Choroid plexus epithelial cell (primary cell): Measurements from ENCODE around the gene RSU1.

Experiments used
- DNase-seq: peaks from one replicate; pipeline ENCODE4 v3.0.0-alpha.2; 2010; ENCODE audit warnings: low read depth
- H3K4me3 ChIP-seq: 2 replicates; pipeline ENCODE4 v1.5.1; 2011; ENCODE audit warnings: low read depth, mild to moderate bottlenecking, control low read depth, low read length, moderate library complexity
- TF ChIP-seq, protein P1 (sequence below): conservative IDR thresholded peaks from 2 replicates; pipeline ENCODE4 v1.5.1; 2011; ENCODE audit warnings: low read depth, mild to moderate bottlenecking, control low read depth, inconsistent platforms, low read length, moderate library complexity

RSU1 gene

DNA sequence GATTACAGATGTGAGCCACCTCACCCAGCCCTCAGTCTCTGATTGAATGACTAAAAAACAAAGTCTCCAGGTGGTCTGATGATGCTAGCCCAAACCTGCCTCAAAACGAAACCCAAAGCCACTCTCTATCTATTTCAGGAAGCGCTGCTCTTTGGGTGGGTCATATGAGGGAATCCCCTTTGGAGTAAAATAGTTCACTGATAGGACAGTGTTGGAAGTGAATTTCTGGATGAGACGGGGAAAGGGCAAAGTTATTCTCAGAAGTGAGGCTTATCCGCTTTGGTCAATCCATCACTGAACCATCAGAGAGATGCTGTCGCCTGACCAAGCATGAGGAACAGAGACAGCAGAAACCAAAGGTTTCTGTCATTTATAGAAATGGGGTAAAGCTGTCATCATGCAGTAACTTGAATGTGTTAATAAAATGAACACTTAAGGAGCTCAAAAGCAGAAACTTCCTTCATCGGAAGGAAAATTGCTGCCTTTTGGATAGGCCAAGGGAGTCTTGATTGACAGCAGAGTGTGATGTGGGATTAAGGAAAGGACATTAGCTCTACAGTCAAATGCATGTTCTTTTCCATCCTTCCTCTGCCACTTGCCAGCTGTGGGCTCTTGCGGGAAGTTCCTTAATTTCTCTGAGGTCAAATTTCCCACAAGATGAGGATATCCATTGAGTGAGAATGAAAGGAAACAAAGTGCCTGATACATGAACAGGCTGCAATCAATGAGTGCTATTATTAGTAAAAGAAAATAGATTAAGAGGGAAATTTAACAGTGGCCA lies 230.7 kb downstream of the RSU1 start:
- DNase-seq = no peak
- TF ChIP-seq, protein P1, sequence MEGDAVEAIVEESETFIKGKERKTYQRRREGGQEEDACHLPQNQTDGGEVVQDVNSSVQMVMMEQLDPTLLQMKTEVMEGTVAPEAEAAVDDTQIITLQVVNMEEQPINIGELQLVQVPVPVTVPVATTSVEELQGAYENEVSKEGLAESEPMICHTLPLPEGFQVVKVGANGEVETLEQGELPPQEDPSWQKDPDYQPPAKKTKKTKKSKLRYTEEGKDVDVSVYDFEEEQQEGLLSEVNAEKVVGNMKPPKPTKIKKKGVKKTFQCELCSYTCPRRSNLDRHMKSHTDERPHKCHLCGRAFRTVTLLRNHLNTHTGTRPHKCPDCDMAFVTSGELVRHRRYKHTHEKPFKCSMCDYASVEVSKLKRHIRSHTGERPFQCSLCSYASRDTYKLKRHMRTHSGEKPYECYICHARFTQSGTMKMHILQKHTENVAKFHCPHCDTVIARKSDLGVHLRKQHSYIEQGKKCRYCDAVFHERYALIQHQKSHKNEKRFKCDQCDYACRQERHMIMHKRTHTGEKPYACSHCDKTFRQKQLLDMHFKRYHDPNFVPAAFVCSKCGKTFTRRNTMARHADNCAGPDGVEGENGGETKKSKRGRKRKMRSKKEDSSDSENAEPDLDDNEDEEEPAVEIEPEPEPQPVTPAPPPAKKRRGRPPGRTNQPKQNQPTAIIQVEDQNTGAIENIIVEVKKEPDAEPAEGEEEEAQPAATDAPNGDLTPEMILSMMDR = no peak
- H3K4me3 ChIP-seq = no peak overlapping the region

- H3K4me3 ChIP-seq = no peak overlapping the region
- no peak for DNase-seq
- TF ChIP-seq, protein P1 = no peak
Observed at GRCh38 chr10:16585103-16585502, 232.1 kb downstream of the RSU1 start.

DNA sequence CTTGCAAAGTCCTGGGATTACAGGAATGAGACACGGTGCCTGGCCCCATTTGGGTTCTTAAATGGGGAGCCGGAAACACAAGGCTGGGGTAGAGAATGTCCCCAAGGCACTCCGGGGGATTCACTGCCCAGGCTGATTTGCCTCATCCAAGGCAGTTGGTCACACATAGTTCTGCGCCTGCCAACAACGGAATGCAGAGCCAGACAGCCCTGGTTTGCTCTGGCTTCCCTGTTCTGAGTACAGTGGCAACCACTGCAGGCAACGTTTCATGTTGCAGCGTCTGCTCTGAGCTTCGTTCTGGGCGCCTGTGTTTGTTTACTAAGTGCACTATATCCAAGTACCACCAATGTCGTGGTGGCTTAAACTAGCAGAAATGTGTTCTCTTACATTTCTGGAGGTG lies 233.8 kb downstream of the RSU1 start:
- DNase-seq = no peak
- TF ChIP-seq, protein P1 = no peak
- H3K4me3 ChIP-seq = no peak overlapping the region

GRCh38 chr10:16581202-16581601 lies 236.0 kb downstream of the RSU1 start:
- no peak for DNase-seq
- no peak overlapping the region for H3K4me3 ChIP-seq
- TF ChIP-seq, protein P1 = no peak

GRCh38 chr10:16570731-16571130 lies 246.5 kb downstream of the RSU1 start:
- DNase-seq = no peak
- TF ChIP-seq, protein P1 = no peak
- no peak overlapping the region for H3K4me3 ChIP-seq

- TF ChIP-seq, protein P1 = no peak
- no peak for DNase-seq
- H3K4me3 ChIP-seq = peak overlapping the region; percentile 40
Observed at GRCh38 chr10:16566202-16566805, 250.9 kb downstream of the RSU1 start.

GRCh38 chr10:16565604-16566003 lies 251.6 kb downstream of the RSU1 start:
- TF ChIP-seq, protein P1 = no peak
- H3K4me3 ChIP-seq = no peak overlapping the region
- DNase-seq = no peak
